ENCODE data around the gene DYRK1B.
A peak's percentile ranks its signal among the peaks of the same experiment; 100 is the strongest.

DYRK1B gene

GRCh38 chr19:39828654-39829032 is 5.3 kb downstream of the DYRK1B start:
- Mint-ChIP-seq H3K4me1 (ENCODE audit: low read depth) (peaks cover 20% of the 10 kb centered on the region), H3K27ac (peak overlapping the region; percentile 50), H3K27me3 (no peaks in the 10 kb centered on the region), H3K4me3 (no peak overlapping the region), H3K36me3 (peaks cover 4% of the 10 kb centered on the region), H3K9me3 (ENCODE audit: low read depth) (no peaks in the 10 kb centered on the region)

GRCh38 chr19:39828015-39828653 is 5.8 kb downstream of the DYRK1B start:
- no peak overlapping the region for H3K27ac Mint-ChIP-seq
- peaks cover 20% of the 10 kb centered on the region for H3K4me1 Mint-ChIP-seq (ENCODE audit: low read depth)
- no peak overlapping the region for H3K4me3 Mint-ChIP-seq
- peaks cover 4% of the 10 kb centered on the region for H3K36me3 Mint-ChIP-seq
- H3K27me3 Mint-ChIP-seq: no peaks in the 10 kb centered on the region
- no peaks in the 10 kb centered on the region for H3K9me3 Mint-ChIP-seq (ENCODE audit: low read depth)

GRCh38 chr19:39827216-39827615 is 6.7 kb downstream of the DYRK1B start:
- Mint-ChIP-seq H3K36me3 (peaks cover 4% of the 10 kb centered on the region), H3K4me1 (ENCODE audit: low read depth) (peaks cover 12% of the 10 kb centered on the region), H3K27ac (no peak overlapping the region)

GRCh38 chr19:39826311-39826945 is 7.5 kb downstream of the DYRK1B start:
- no peaks in the 10 kb centered on the region for H3K27me3 Mint-ChIP-seq
- no peak overlapping the region for H3K4me3 Mint-ChIP-seq
- no peak overlapping the region for H3K27ac Mint-ChIP-seq
- H3K36me3 Mint-ChIP-seq: peaks cover 4% of the 10 kb centered on the region
- H3K9me3 Mint-ChIP-seq (ENCODE audit: low read depth): no peaks in the 10 kb centered on the region
- peaks cover 7% of the 10 kb centered on the region for H3K4me1 Mint-ChIP-seq (ENCODE audit: low read depth)

More at GRCh38 chr19:39827216-39827615, 6.7 kb downstream of the DYRK1B start:
- H3K4me3 Mint-ChIP-seq: no peak overlapping the region
- H3K9me3 Mint-ChIP-seq (ENCODE audit: low read depth): no peaks in the 10 kb centered on the region
- H3K27me3 Mint-ChIP-seq: no peaks in the 10 kb centered on the region

GRCh38 chr19:39825531-39826076 is 8.4 kb downstream of the DYRK1B start:
- H3K4me1 Mint-ChIP-seq (ENCODE audit: low read depth): peaks cover 5% of the 10 kb centered on the region
- peaks cover 6% of the 10 kb centered on the region for H3K36me3 Mint-ChIP-seq
- H3K9me3 Mint-ChIP-seq (ENCODE audit: low read depth): no peaks in the 10 kb centered on the region
- no peaks in the 10 kb centered on the region for H3K27me3 Mint-ChIP-seq
- H3K4me3 Mint-ChIP-seq: no peak overlapping the region
- H3K27ac Mint-ChIP-seq: no peak overlapping the region

GRCh38 chr19:39825093-39825463 is 8.9 kb downstream of the DYRK1B start:
- H3K27me3 Mint-ChIP-seq: no peaks in the 10 kb centered on the region
- H3K27ac Mint-ChIP-seq: no peak overlapping the region

GRCh38 chr19:39824143-39825092 is 9.5 kb downstream of the DYRK1B start:
- Mint-ChIP-seq H3K27ac (no peak overlapping the region), H3K4me1 (ENCODE audit: low read depth) (peaks cover 7% of the 10 kb centered on the region), H3K36me3 (peaks cover 6% of the 10 kb centered on the region), H3K27me3 (no peaks in the 10 kb centered on the region), H3K9me3 (ENCODE audit: low read depth) (no peaks in the 10 kb centered on the region), H3K4me3 (no peak overlapping the region)

More at GRCh38 chr19:39825093-39825463, 8.9 kb downstream of the DYRK1B start:
- peaks cover 5% of the 10 kb centered on the region for H3K4me1 Mint-ChIP-seq (ENCODE audit: low read depth)
- H3K36me3 Mint-ChIP-seq: peaks cover 6% of the 10 kb centered on the region
- H3K4me3 Mint-ChIP-seq: no peak overlapping the region
- H3K9me3 Mint-ChIP-seq (ENCODE audit: low read depth): no peaks in the 10 kb centered on the region

- H3K27ac Mint-ChIP-seq: no peak overlapping the region
- no peaks in the 10 kb centered on the region for H3K27me3 Mint-ChIP-seq
- no peaks in the 10 kb centered on the region for H3K9me3 Mint-ChIP-seq (ENCODE audit: low read depth)
- H3K4me3 Mint-ChIP-seq: no peak overlapping the region
- peaks cover 5% of the 10 kb centered on the region for H3K36me3 Mint-ChIP-seq
- H3K4me1 Mint-ChIP-seq (ENCODE audit: low read depth): peaks cover 13% of the 10 kb centered on the region
Observed at GRCh38 chr19:39823686-39824085, 10.3 kb downstream of the DYRK1B start.

- Mint-ChIP-seq H3K27ac (no peak overlapping the region), H3K9me3 (ENCODE audit: low read depth) (no peaks in the 10 kb centered on the region), H3K36me3 (peaks cover 14% of the 10 kb centered on the region), H3K27me3 (no peaks in the 10 kb centered on the region), H3K4me1 (ENCODE audit: low read depth) (peaks cover 15% of the 10 kb centered on the region), H3K4me3 (no peak overlapping the region)
Observed at GRCh38 chr19:39820696-39821095, 13.3 kb downstream of the DYRK1B start.

GRCh38 chr19:39819786-39820185 is 14.2 kb downstream of the DYRK1B start:
- H3K27me3 Mint-ChIP-seq: no peaks in the 10 kb centered on the region
- no peak overlapping the region for H3K27ac Mint-ChIP-seq
- peaks cover 14% of the 10 kb centered on the region for H3K36me3 Mint-ChIP-seq

GRCh38 chr19:39818626-39819097 is 15.3 kb downstream of the DYRK1B start:
- Mint-ChIP-seq H3K9me3 (ENCODE audit: low read depth) (no peaks in the 10 kb centered on the region), H3K36me3 (peaks cover 15% of the 10 kb centered on the region), H3K4me1 (ENCODE audit: low read depth) (peaks cover 13% of the 10 kb centered on the region), H3K27me3 (no peaks in the 10 kb centered on the region), H3K4me3 (no peak overlapping the region), H3K27ac (no peak overlapping the region)

More at GRCh38 chr19:39819786-39820185, 14.2 kb downstream of the DYRK1B start:
- no peaks in the 10 kb centered on the region for H3K9me3 Mint-ChIP-seq (ENCODE audit: low read depth)
- peaks cover 13% of the 10 kb centered on the region for H3K4me1 Mint-ChIP-seq (ENCODE audit: low read depth)
- no peak overlapping the region for H3K4me3 Mint-ChIP-seq

- Mint-ChIP-seq H3K36me3 (peaks cover 17% of the 10 kb centered on the region), H3K4me1 (ENCODE audit: low read depth) (peaks cover 13% of the 10 kb centered on the region), H3K27ac (no peak overlapping the region), H3K4me3 (no peak overlapping the region), H3K27me3 (no peaks in the 10 kb centered on the region), H3K9me3 (ENCODE audit: low read depth) (no peaks in the 10 kb centered on the region)
Observed at GRCh38 chr19:39817888-39818561, 15.9 kb downstream of the DYRK1B start.

- no peaks in the 10 kb centered on the region for H3K9me3 Mint-ChIP-seq (ENCODE audit: low read depth)
- no peak overlapping the region for H3K4me3 Mint-ChIP-seq
- no peaks in the 10 kb centered on the region for H3K27me3 Mint-ChIP-seq
Observed at GRCh38 chr19:39816287-39817048, 17.5 kb downstream of the DYRK1B start.

GRCh38 chr19:39814595-39814994 is 19.4 kb downstream of the DYRK1B start:
- H3K27ac Mint-ChIP-seq: no peak overlapping the region
- no peaks in the 10 kb centered on the region for H3K9me3 Mint-ChIP-seq (ENCODE audit: low read depth)
- H3K4me3 Mint-ChIP-seq: no peak overlapping the region
- H3K27me3 Mint-ChIP-seq: no peaks in the 10 kb centered on the region
- H3K4me1 Mint-ChIP-seq (ENCODE audit: low read depth): peaks cover 12% of the 10 kb centered on the region
- H3K36me3 Mint-ChIP-seq: peaks cover 14% of the 10 kb centered on the region

More at GRCh38 chr19:39816287-39817048, 17.5 kb downstream of the DYRK1B start:
- peaks cover 13% of the 10 kb centered on the region for H3K4me1 Mint-ChIP-seq (ENCODE audit: low read depth)
- peaks cover 17% of the 10 kb centered on the region for H3K36me3 Mint-ChIP-seq
- H3K27ac Mint-ChIP-seq: no peak overlapping the region

All from activated naive CD8-positive, alpha-beta T cell (primary cell).